Measurements from ENCODE around the gene REPS2.

Gene REPS2

DNA sequence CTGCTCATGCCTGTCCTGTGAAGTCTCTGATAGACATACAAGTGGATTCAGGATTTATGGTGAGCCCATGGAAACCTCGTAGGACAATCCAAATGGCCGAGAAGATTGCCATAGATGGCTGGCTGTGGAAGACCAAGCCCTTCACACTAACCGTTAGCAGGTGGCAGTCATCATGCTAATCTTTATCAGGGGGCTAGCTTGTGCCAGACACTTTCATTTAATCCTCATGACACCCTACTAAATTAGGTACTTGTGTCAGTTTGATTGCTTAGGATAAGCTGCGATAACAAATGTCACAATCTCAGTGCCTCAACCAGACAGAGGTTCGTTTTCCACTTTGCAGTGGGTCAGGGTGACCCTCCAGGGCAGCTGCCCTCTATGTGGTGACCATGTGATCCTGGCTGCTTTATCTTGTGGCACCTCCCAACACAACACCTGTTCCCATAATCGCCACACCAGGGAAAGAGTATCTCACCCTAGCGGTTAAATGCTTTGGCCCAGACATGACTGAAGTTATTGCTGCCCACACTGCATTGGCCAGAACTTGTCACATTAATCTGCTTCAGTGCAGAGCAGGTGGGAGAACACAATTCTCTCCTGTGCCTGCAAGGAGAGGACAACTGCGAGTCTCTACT is 60.8 kb downstream of the REPS2 start:
- peak; percentile 43 for DNase-seq

DNA sequence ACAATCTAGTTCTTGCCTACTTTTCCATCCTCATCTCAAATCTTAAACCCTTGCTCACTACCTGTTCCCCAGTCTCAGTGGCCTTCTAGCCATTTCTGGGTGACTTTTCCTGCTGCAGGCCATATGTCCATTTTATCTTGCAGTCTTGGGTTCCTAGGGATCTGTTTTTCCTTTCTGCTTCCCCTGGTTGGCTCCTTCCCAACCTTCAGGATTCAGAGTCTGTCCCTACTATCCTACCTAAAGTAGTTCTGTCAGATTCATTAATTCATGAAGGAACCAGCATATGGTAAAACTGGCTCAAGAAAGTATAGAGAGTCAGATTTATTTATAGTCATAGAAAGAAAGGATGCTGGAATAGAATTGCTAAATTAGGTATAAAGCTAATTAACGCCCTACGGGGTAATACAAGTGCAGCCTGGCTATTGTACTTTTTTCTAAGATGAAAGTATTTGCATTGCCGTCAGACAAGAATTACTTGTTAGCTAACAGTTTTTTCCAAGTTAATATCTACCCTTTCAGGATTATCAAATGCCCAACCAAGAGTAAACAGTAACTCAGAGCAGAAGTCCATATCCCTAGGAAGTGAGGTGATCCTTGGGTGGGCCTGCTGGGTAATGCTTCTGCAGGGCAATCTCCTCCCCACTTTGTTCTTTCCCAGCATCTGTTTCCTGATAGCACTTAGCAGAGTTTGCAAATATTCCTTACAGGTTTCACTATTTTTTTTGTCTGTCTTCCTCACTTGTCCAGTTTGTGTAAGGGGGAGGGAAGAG is 63.6 kb downstream of the REPS2 start:
- no peak for DNase-seq

DNA sequence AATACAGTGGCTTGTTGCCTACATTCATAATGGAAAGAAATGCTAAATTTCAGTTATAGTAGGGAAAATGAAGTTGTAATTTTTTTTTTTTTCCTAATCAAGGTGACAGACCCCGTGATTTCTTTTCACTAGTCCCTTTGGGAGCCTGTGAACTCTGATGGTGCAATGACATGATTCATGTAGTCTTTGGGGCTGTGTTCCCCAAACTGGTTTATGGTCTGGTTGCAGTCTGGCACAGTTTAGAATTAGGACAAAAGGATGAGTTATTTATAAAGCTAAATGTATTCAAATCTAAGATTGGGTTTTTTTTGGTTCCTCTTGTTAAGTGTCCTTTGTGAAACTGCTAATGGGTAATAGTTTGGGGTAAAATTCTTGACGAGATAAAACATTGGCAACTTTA is 66.0 kb downstream of the REPS2 start:
- DNase-seq: no peak

DNA sequence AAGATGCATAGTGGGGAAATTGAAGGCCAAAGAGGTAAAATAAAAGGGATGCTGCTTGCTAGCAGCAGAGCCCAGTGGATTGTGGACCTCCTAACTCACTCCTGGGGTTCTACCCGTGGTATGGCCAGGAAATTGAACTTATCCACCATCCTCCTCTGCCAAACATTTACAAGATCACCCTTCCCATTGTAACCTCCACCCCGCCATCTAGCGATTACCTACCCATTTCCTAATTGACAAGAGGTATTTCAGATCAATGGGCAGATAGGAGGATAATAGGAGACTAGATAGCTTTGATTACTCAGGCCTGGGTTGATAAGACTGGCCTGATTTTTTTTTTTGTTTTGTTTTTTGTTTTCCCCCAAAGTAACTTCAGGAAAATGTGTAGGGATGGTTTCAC is 67.8 kb downstream of the REPS2 start:
- DNase-seq: no peak

DNA sequence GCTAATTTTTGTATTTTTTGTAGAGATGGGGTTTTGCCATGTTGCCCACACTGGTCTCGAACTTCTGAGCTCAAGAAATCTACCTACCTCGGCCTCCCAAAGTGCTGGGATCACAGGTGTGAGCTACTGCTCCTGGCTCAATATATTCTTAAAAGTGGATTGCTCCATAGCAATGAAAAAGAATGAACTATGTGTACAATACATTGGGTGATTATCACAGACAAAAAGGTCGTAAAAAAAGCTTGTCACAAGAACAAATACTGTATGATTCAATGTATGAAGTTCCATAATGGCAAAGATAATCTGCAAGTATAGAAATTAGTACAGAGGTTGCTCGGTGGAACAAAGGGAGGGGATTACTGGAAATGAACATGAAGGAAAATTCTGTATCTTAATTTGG is 70.7 kb downstream of the REPS2 start:
- DNase-seq: no peak

DNA sequence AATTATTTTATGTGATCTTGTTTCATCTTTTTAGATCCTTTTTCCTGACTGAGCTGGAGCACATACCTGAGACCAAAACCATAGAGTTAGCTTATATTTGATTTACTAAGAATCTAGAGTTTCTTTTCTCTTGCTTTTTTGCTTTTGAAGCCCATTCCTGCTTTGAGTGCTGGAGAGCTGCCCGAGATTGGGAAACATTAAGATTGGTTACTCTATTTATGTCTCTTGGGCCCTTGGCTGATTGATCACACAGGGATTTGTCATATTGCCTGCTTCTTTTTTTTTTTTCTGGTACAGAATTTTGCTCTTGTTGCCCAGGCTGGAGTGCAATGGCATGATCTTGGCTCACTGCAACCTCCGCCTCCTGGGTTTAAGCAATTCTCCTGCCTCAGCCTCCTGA is 73.9 kb downstream of the REPS2 start:
- DNase-seq: no peak

DNA sequence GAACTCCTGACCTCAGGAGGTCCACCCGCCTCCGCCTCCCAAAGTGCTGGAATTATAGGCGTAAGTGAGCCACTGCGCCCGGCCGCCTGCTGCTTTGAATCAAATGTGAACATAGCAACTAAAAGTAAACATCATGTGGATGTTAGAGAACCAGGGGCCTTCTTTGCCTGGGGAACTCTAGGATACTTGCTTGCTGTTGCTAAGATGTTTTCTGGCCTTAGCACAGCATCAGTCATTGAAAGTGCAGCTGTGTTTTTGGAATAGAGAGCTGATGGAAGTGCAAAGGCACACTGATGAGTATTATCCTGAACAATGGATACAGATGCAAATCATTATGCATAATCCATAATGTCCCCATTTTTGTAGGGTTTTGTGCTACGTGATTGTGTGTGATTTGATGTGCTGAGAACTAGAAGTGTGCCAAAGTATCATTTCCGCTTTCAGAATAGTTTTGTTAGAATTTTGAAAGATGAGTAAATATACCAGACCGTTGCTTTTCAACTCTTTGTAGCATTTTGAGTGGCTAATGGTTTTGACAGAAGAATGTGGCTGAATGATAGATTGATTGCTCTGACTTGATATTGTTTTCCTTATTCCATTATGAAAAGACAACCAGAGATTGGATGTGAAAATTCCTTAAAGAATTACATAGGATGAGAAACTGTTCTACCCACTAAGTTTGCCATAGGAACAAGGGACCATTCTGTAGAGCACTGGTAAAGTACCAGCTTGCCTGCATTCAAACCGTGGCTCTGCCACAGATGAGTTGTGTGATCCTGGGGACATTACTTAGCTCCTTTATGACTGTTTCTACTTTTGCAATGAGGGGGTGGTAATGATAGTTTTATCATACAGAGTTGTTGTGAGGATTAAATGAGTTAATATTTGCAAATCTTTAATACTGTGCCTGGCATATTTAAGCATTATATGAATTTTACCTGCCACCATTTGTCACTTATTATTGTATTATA is 74.7 kb downstream of the REPS2 start:
- DNase-seq: no peak

DNA sequence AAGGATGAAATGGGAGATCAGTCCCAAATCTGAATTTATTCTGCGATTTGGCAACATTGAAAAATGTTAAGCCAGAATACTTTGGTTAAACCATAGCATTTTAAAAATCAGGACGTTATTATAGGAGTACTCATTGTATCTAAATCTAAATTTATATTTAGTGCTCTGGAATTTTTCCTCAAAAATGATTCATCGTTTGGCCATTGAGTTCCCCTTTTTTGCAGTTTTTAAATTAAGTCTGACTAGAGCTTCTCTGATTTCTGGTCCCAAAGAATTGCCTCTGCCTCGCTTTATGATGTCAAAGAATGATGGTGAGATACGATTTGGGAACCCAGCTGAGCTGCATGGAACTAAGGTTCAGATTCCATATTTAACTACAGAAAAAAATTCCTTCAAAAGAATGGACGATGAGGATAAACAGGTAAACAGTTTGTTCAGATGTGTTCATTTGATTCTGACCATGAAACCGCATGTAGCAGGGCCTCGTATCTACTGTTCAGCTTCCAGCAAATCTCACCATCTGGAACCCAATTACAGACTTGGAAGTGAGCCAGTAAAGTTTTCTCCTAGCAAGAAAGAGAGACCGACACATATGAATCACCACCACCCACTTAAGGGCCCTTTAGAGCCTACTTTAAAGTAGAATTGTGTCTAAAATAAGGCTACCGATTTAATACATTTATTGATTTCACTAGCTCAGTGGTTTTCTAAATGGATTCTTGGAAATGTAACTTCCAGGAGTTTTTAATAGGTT is 75.6 kb downstream of the REPS2 start:
- peak; percentile 14 for DNase-seq

DNA sequence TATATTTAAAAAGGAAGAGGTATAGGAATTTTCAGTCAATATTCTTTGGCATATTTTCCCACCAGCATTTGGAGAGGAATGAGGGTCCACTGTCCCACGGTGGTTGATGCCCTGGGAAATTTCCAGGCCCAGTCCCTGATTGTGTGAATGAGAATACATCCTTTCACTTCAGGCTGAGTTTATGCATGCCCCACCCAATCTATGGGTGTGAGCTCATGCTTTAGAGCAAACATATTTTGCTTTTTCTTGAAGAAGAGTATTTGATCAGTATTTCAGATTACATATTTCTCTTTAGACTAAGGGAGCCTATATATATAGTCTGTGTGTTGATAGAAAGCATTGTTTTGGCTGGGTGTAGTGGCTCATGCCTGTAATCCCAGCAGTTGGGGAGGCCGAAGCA is 77.2 kb downstream of the REPS2 start:
- no peak for DNase-seq

DNA sequence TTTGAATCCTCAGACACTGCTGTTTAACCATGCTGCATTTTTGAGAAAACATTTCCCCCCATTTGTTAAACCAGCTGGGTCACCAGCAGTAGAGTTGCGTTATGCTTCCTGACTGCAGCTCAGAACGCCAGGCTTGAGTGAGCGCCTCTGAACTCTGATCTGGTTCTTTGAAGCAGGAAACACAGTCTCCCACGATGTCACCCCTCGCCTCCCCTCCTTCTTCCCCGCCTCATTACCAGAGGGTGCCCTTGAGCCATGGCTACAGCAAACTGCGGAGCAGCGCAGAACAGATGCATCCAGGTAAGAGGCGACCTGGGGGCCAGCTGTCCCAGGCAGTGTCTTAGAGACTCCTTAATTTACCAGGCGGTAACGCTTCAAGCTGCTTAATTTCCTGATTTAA is 78.4 kb downstream of the REPS2 start:
- no peak for DNase-seq

DNA sequence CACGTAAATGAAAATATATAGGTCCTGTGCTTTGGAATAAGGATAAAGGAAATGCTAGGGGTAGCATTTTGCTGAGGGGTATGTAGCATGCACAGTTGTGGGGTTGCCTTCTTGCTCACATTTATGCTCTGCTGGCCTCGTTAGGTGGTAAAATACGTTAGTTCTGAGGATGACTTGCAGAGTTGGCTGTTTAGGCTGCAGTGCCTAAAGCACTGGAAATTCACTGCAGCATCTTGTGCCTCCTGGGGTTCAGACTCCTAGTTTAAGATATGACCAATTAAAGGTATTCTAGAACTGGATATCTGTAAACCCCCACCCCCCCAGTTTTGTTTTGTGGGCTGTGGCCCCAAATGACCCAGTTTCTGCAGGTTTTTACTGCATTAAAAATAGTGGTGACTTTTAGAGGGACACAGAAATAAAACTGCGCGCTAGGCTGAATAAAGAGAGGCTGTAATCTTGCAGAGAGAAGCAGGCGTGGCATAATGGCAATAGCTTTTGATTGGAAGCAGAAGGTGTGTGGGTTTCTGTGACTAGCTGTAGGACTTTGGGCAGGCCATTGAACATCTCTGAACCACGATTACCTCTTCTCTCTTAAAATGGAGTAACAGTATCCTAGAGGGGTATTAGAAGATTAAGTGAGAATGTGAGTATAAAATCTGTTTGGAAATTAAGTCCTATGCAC is 79.3 kb downstream of the REPS2 start:
- DNase-seq: no peak

DNA sequence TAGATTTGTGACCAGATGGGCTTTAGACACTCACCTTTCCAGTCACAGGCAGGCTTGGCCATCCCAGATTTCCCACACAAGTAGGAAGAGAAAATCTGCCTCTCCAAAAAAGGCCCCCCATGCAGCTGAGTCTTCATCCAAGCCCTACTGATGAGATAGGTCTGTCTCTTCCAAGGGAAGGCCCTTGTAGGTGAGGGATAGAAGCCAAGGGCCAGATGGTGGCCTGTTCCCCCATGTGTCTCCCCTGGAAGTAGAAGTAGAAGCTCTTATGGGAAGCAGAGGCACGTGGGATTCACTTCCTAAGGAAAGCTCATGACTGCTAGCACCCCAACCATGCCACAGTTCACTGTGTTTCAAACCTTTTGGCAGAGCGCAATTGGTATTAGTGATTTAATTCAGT is 81.5 kb downstream of the REPS2 start:
- no peak for DNase-seq

DNA sequence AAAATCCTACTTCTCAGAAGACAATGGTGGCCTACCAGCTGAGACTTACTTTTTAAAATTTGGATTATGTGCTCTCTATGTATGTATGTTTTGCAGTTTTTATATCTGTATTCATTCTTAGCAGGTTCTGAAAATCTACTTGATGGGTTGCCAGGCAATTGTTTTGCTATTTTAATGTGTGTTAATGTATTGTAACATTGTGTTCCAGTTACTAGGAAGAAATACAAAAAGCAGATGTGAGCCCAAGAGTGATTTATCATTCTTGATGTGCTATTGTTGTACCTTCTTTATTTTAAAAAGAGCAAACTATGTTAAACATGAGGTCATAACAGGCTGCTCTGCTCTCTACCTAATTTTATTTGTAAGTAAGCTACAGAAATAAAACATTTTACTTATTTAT is 81.9 kb downstream of the REPS2 start:
- no peak for DNase-seq

DNA sequence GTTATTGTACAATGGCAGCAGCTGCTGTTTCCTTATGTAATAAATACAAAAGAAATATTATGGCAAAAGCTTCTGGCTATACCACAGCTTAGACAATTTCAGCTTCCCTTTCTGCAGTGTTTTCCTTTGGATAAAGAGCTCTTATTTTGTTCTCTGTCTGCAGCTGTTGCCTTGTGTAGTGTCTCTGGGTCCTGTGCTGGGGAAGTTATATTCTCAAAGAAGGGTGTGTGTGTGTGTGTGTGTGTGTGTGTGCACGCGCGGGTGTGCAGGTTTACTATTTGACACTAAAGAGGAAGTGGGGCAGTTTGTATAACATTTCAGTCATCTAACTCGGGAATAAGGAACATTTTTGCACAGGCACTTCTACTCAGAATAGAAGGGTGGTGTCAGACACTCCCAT is 83.6 kb downstream of the REPS2 start:
- DNase-seq: peak; percentile 37

DNA sequence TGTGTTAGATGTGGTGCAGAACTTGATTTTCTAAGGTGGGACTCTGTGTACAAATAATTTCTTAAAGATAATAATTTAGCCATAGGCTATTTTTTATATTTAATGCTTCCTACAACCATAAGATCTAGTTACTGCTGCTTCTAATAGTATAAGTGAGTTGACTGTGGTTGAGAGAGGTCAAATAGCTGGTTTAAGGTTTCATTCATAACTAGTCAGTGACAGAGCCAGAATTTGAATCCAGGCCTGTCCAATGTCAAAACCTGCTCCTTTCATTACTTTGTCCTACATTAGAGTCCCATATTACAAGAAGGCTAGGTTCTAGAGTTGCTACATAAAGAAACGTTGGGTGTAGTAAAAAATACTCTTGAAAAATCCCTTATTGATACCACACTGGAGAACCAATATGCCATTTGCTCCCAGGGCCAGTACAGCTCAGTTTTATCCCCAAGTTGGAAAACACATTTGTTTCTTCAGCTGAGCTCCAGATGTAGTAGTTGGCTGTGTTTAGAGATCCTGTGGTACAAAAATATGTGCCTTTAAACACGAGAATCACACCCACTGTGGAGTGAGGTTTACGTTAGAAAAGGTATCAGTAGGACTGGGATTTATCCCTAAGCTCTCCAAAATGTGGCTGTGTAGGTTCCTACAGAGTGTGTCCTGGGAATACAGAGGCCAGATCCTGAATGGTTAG is 84.3 kb downstream of the REPS2 start:
- DNase-seq: no peak

DNA sequence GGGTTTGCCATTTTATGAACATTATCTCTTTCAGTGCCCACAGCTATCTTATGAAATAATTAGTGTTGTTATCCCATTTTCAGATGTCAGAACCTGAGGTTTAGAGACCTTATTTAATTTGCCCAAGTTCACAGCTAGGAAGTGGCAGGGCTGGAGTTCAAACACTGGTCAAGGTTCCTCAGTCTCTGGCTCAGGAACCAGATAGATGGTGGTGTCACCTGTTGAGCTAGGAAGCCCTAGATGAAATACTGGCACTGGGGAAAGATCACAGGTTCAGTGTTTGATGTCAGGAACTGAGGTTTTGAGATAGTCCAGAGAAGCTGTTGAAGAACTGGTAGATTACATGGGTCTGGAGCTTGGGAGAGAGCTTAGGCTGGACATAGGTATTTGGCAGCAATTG is 85.4 kb downstream of the REPS2 start:
- no peak for DNase-seq

DNA sequence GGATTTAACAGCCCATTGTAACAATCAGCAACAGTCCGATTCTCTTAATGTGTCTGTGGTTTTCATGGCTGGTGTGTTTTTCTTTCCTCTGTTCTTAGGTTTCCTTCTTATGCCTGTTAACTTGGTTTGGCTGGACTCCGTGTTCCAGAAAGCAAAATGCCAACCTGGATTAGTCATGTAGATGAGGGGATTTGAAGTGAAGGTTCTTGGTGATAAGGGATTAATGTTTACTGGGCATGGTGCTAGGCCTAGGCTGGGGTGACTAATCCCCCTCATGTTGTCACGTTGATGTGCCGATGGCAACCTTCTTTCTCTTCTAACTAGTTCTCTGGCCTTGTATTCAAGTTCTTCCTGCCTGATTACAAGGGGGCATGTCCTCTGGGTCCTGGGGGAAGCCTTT is 85.9 kb downstream of the REPS2 start:
- DNase-seq: no peak

DNA sequence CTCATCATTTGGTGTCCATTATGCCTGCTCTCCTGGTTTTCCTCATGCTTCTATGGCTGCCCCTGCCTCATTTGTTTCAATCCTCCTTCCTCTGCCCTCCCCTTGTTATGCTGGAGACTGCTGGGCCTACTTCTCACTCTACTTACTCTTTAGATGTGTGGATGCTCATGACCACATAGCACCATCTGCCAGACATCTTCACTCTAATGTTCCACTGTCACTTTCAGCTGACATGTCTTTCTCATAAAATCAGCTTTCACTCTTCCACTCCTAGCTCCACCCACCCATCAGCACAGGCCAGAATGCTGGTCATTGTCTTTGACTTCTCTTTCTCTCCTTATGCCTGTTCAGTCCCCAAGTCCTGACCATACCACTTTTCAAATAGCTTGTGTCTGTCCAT is 86.8 kb downstream of the REPS2 start:
- no peak for DNase-seq

DNA sequence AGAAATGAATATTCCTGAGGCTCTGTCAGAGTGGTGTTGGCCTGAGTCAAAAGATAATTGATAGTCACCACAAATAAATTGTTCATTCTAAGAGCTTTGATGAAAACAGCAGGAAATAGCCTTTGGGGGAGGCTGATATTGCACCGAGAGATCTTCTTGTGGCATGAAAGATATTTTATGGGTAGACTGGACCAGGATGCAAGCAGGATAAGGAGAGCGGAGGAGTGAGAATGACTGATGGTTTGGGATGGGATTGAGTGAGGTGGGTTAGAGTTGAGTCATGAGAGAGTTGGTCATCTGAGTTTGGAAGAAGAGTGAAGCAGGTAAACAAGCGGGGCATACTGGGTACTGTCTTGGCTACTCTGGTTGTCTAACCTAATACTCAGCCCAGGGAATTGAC is 88.7 kb downstream of the REPS2 start:
- DNase-seq: no peak

DNA sequence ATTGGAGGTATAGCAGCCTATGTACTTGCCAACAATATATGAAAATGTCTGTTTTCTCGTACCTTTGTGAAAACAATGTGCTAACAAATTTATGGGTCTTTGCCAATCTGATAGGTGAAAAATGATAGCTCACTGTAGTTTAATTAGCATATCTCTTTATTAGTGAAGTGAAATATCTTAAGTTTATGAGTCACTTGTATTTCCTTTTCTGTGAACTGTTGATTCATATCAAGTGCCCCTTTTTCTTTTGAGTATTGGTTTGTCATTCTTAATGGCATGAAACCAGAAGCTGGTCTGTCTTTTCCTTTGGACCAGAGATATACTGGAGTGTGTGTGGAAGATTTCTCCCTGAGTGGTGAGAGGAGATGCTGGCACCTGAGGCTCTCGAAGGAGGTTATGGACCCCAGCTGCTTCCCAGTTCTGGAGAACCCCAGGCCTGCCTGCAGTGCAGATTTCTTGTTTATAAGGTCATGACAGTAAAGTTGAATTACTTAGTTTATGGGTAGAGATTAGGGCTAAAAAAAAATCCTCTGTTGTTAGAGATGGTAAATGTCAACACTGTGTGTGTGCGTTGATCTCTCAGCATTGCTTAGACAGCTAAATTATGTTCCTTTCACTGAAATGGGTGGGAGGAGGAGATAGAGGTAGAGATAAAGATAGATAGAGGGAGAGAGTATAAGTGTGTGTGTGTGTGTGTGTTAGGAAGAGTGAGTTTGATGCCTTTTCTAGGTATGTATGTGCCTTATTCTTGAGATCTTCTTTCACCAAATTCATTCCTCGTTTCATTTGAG is 89.9 kb downstream of the REPS2 start:
- no peak for DNase-seq

DNA sequence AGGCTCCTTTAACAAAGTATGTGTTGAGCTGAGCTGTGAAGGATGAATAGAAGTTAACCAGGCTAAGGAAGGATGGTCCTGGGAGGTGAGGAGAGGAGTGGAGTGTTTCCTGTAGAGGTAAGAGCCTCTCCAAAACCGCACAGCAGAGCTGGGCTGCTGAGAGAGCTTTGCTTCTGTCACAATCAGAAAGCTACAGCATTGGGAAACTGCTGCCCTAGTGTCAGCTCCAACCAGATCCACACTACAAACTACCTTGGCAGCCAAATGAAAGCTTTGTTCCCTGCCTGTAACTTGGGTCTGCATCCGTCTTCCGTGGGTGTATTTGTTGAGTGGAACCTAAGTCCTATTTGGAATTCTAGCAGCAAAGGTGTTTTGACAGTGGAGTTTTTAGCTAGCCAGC is 91.8 kb downstream of the REPS2 start:
- no peak for DNase-seq
